ENCODE measurements around the gene PCDH9. TPM values are rescaled to one million over a fixed set of nuclear protein-coding genes. Genes with fewer than 3 reads are reported as not detected.

The PCDH9 gene
- total and polyA plus RNA-seq, 8 donors, result 2.0 to 11.6 (median 3.1) TPM

DNA sequence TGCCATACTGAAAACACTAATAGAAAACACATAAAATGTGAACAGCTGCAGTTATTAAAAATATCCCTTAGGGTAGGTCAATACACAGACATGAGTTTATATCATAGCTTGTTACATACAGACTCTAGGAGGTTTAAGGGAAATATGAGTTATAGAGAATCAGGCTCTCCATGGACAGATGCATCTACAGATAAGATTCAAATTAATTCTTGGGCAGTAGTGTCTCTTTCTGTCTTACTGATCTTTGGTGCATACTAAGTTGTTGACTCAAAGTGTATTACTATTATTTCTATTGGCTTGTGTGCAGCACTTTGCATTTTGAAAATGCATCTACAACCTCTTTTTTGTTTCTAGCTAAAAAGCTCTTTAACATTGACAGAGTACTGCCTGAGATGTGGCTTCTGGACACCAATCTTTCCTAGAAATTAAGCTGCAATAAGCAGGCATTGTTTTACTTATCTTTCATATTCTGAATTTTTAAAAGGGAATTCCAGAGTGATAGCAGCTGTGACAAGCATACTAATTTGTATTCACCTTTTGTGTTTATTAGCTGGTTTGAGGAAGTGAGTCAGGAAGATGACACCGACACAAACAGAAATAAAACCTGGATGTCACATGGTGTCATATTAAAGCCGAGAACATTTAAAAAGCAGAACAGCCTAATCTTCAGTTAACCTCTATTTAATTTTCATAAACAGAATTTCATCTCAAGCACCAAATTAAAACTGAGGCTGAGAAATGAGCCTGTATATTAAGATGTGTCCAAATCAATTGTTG is 399.0 kb downstream of the PCDH9 start:
- Histone ChIP-seq H3K27ac (no peak overlapping the region), H3K4me1 (no peaks in the 10 kb centered on the region), H3K9me3 (no peaks in the 10 kb centered on the region), H3K4me3 (no peak overlapping the region), H3K27me3 (no peaks in the 10 kb centered on the region), H3K36me3 (no peaks in the 10 kb centered on the region)
- no peak for TF ChIP-seq CTCF (IDR thresholded peaks at IDR 0.05)
- intact Hi-C loops (cut with DNase I), result no loop called here
- ATAC-seq, result no peak
- DNase-seq, result no peak

GRCh38 chr13:66829803-66830202 is 400.3 kb downstream of the PCDH9 start:
- intact Hi-C loops (cut with DNase I), result no loop called here
- Histone ChIP-seq H3K9me3 (no peaks in the 10 kb centered on the region), H3K27ac (no peak overlapping the region), H3K4me1 (no peaks in the 10 kb centered on the region), H3K4me3 (no peak overlapping the region), H3K27me3 (no peaks in the 10 kb centered on the region), H3K36me3 (no peaks in the 10 kb centered on the region)
- ATAC-seq (no peak), DNase-seq (no peak)
- no peak for TF ChIP-seq CTCF (IDR thresholded peaks at IDR 0.05)

- Histone ChIP-seq H3K27me3 (no peaks in the 10 kb centered on the region), H3K9me3 (no peaks in the 10 kb centered on the region), H3K4me1 (no peaks in the 10 kb centered on the region), H3K36me3 (no peaks in the 10 kb centered on the region), H3K27ac (no peak overlapping the region), H3K4me3 (no peak overlapping the region)
- intact Hi-C loops (cut with DNase I), result no loop called here
- no peak for ATAC-seq
- no peak for DNase-seq
- TF ChIP-seq CTCF (IDR thresholded peaks at IDR 0.05), result no peak
Measured at GRCh38 chr13:66826398-66826797, 403.7 kb downstream of the PCDH9 start.

- Histone ChIP-seq H3K4me1 (no peaks in the 10 kb centered on the region), H3K36me3 (no peaks in the 10 kb centered on the region), H3K27ac (no peak overlapping the region), H3K9me3 (peaks cover 0 to 3% of the 10 kb centered on the region in 2 donors), H3K4me3 (no peak overlapping the region), H3K27me3 (no peaks in the 10 kb centered on the region)
- TF ChIP-seq CTCF (IDR thresholded peaks at IDR 0.05), result no peak
- intact Hi-C loops (cut with DNase I), result no loop called here
- DNase-seq (no peak), ATAC-seq (no peak)
Measured at GRCh38 chr13:66821551-66821950, 408.6 kb downstream of the PCDH9 start.

- H3K27me3 ChIP-seq, result no peaks in the 10 kb centered on the region
- peaks cover 0 to 2% of the 10 kb centered on the region in 2 donors for H3K9me3 ChIP-seq
- no peak overlapping the region for H3K27ac ChIP-seq
- no peak overlapping the region for H3K4me3 ChIP-seq
- no peak for ATAC-seq
- no peaks in the 10 kb centered on the region for H3K36me3 ChIP-seq
- DNase-seq, result no peak
- H3K4me1 ChIP-seq, result no peaks in the 10 kb centered on the region
- TF ChIP-seq CTCF (IDR thresholded peaks at IDR 0.05), result no peak
- intact Hi-C loops (cut with DNase I), result no loop called here
Measured at GRCh38 chr13:66811455-66811854, 418.7 kb downstream of the PCDH9 start.

Measured in left lung (tissue), 10 donors.